ENCODE data around the gene MGA.

The MGA gene

DNA sequence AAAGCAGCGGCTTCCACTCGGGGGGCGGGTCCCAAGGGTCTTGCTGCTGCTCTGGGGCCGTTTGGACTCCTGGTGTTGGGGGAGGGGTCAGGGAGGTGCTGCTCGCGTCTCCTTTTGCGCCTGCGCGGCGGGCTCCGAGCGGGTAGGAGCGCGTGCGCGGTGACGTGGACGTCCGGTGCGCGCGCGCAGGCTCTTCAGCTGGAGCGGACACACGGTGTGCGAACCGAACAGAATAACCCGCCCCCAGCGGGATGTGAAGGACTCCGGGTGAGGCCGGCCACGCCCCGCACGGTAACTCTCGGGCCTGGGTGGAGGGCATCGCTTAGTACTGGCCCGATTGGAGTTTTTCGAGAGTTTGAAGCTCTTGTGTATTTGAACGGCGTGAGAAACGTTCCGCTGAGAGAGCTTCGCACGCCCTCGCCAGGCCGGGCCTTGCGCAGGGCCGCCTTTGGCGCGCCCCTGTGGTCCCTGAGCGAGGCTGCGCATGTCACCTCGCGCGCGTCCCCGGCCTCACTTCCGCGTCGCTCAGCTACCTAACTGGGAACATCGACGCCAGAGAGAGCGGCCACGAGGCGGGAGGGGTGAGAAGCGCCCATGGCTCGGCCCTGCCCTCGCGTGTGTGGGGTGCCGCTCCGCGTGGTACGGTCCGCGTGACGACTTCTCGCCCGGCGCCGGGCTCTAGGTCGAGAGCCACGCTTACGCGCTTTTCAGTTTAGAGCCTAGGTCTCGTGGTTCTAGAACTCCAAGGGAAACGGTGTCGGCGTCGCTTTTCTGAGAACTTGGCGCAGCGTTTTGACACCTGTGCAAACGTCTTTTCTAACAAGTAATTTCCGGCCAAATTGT lies at the start of gene MGA:
Gene MGA, plus strand, starts transcription at position 171 of the 843 bp plus-strand sequence.
- no peak for DNase-seq

DNA sequence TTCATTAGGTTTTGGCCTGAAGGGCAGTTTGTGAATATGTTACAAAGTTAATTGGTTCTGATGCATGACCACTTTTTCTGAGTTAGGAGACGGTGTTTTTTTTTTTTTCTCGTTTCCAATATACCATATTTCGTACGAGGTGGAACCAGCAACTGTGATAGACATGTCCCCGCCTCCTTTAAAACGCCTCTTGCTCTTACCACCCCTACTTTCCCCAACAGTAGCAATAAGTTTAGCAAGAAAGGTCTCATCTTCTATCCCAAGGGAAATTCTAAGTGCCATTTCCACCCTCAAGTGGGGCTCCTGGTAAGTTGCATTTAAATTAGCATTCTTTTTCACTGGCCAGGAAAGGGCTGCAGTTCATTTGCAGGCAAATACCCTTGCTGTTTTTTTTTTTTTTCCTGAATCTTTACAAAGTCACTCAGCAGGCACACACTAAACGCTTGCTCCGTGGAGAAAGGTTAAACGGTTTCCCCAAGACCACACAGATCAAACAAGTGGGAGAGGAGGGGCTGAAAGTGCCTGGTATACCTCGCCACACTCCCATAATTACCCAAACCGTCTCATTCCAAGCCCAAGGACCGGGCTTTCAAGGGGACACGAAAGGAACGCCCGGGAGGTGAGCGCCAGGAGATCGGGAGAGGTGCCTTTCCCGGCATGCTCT lies 39.5 kb upstream of the MGA start:
- no peak for DNase-seq

DNA sequence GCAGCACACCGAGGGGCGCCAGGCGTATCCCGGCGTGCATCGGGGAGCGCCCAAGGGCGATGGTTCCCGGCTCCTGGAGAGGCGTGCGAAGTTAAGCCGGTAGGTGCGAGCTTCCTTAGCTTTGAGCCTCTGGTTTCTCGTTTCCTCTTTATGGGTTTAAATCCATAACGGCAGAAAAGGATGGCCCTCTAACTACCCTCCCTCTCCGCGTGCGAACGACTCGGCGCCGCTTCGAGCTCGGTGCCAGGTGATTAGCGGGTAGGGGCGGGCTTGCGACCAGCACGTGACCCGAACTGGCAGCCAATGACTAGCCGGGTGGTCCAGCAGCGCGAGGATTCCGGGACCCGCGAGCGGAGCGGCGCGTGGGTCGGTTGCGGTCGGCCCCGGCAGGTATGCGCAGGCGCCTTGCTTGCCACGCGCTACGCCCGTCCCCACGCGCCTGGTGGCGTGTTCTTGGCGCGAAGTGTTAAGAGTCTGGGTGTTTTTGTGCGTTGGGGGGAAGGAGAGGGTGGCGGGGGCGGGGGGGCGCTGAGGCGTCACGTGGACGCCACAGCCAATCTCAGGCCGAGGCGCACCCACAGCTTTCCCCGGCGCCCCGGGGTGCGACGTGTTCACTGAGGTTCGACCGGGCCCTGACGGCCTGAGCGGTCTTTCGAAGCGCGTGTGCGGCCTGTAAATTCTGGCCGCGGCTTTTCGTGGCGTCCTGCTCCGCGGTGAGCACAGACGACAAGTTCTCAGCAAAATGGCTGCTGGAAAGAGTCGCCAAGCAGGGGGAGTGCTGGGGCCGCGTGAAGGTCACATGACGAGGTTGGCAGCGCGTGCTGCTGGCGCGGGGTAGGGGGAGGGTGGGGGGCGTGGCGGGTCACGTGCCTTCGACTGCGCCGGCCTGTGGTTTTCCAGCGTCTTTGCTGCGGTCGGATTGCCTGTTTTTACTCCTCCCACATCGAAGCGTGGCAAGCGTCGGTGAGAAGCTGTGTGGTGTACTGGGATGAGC lies 38.7 kb upstream of the MGA start:
- DNase-seq, result peak; percentile 91 to 93

DNA sequence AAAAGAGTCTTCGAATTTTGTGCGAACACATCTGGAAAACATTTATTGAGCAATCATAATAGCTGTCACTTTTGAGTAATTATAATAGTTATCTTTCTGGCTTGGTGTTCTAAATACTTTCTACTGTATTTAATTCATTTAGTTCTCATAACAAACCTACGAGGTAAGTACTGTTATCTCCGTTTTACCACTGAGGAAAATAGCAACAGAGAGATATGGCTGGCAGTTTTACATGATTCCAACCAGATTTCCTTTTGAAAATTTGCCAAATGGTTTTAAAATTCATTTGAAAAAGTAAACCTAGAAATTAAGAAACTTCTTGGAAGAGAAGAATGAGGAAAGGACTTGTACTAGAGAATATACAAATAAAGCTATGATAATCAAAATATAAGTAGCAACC lies 37.3 kb upstream of the MGA start:
- no peak for DNase-seq

DNA sequence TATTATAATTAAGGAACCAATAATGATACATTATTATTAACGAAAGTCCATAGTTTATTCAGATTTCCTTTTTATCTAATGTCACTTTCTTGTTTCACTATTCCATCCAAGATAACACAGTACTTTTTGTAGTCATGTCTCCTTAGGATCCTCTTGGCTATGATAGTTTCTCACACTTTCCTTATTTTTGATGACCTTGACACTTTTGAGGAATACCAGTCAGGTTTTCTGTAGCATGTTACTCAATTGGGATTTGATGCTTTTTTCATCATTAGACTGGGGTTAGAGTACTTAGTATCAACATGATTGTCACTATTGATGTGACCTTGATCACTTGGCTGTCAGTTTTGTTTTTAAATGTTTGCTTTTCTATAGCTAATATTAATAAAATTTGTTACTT lies 33.0 kb upstream of the MGA start:
- DNase-seq, result no peak

DNA sequence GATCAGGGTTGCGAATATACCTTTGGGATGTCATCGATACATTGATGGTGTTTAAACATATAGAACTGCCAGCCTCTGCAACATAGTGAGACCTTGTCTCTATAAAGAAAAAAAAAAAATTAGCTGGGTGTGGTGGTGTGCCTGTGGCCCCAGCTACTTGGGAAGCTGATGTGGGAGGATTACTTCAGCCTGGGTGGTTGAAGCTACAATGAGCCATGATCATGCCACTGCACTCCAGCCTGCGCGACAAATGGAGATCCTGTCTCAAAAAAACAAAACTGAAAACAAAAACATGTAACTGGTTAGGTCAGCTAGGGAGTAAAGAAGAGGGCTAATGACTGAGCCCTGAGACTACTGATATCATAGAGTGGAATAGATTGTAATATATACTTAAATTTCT lies 30.7 kb upstream of the MGA start:
- DNase-seq, result no peak

DNA sequence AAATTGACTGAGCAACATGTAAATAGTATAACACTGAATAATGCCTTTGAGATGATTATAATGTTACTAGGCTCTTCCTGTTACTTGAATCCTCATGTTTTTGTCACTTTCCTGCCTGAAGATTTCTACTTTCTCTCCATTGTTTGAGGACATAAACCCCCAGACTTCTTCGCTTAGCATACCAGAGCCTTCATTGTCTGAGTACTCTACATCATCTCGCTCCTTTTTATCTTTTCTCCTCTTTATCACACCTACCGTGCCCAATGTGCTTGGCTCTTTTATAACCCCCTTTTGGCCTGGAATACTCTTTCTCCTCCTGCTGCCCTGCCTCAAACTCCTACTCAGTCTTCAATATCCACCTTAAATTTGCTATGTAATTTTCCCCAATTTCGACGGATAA lies 30.3 kb upstream of the MGA start:
- no peak for DNase-seq

- no peak for DNase-seq
These were observed 29.5 kb upstream of the MGA start for GRCh38 chr15:41630616-41631217.

GRCh38 chr15:41631880-41632470 lies 28.2 kb upstream of the MGA start:
- no peak for DNase-seq

DNA sequence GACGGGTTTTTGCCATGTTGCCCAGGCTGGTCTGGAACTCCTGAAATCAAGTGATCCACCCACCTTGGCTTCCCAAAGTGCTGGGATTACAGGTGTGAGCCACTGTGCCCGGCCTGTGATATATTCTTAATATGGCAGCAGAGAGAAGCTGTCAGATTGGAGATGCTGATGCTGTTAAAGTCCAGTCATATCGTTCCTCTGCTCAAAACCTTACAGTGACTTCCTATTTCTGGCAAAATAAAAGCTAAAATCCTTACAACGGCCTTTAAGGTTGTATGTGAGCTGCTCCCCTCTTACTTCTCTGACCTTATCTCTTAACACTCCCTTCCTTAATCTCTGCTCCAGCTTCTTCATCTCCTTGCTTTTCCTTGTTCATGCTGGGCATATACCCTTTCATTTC lies 26.6 kb upstream of the MGA start:
- no peak for DNase-seq

DNA sequence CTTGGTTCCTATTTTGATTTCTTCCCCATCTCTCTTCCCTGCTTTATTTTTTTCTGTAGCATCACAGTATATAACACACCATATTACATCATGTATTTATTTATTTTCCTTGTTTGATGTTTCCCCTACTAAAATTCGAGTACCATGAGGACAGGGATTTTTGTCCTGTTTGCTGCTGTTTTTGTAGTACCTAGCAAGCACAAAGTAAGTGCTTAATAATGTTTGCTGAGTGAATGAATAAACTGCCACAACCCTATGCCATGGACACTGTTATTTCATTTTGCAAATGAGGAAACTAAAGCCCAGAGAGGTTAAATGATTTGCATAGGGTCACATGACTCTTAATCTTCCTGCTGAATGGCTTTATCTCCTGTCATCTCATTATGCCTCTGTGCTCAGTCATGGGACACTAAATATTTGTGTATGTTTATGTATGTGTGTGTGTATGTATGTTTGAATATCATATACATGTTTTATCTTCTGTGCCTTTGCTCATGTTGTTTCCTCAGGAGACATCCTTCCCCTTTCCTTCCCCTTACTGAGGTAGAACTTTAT lies 26.1 kb upstream of the MGA start:
- no peak for DNase-seq

GRCh38 chr15:41637086-41637485 lies 23.1 kb upstream of the MGA start:
- no peak for DNase-seq

DNA sequence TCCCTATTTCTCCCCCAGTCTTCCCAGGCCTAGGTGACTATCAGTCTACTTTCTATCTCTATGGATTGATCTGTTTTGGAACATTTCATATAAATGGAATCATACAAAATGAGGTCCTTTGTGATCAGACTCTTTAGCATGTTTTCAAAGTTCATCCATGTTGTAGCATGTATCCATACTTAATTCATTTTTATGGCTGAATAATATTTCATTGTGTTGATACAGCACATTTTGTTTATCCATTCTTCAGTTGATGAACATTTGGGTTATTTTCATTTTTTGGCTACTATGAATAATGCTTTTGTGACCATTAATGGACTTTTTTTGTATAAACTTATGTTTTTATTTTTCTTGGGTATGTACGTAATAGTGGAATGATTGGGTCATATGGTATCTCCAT lies 19.2 kb upstream of the MGA start:
- DNase-seq, result no peak

DNA sequence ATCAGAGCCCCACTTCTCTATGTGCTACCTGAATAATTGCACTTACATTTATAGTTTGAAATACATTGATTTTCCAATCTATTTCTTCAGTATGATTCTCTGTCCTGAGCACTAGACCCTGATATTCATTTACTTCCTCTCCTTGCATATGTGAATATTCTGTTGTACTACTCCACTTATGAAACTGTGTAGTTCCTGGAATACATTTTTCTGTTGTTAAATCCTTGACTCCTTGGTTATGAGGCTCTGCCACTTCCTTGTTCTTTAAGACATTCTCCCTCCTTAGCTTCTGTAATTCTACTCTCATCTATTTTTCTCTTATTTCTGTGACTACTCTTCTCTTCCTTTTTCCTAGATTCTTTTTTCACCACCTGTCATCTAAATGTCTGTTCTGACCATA lies 12.9 kb upstream of the MGA start:
- no peak for DNase-seq

DNA sequence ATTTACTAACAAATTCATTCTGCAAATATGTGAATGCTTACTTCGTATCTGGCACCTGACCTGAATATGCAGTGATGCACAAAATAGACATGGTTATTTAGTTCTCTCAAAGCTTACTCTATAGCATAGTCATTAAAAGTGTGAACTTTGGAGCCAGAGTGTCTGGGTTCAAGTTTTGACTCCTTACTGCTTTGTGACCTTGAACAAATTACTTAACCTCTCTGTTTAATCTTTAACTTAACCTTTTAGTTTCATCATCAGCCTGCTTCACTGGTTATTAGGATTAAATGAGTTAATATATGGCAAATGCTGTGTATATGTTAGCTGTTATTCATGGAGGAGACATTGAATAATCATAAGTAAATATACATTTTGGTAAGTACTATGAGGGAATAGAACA lies 12.1 kb upstream of the MGA start:
- DNase-seq, result no peak

- DNase-seq, result no peak
These were observed 11.4 kb upstream of the MGA start for GRCh38 chr15:41648770-41649169.

- no peak for DNase-seq
These were observed 9.4 kb upstream of the MGA start for GRCh38 chr15:41650806-41651205.

DNA sequence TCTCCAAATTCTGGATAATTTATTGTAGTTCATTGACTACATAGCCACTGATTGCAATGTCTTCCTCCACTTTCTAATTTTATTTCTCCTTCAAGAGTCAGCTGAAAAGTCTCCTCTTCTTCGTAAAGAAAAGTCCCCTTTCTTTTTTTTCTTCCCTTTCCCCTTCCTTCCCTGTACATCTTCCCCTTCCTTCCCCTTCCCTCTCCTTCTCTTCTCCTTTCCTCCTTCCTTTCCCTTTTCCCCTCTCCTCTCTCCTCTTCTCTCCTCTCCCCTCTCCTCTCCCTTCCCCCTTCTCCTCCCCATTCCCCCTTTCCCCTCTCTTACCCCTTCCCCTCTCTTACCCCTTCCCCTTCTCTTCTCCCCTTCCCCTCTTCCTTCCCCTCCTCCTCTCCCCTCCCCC lies 8.8 kb upstream of the MGA start:
- no peak for DNase-seq

DNA sequence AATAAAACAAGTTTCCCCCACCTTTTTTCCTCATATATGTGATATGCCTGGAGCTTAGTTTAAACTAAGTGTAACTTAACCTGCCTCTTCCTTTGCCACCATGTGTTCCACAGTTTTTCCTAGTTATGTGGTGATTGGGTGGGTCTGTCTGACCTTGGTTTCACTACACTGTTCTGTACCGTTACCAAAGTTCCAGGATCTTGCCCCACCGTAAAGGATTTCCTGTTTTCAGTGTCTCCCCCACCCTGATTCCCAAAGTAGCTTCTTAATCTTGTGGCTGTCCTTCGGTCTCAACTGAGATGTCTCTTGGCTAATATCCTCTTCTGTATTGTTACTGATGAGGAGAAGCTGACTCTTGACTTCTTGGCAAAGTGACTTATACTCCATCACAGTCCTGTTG lies 6.4 kb upstream of the MGA start:
- no peak for DNase-seq

- DNase-seq, result no peak
These were observed 4.5 kb upstream of the MGA start for GRCh38 chr15:41655716-41656115.

DNA sequence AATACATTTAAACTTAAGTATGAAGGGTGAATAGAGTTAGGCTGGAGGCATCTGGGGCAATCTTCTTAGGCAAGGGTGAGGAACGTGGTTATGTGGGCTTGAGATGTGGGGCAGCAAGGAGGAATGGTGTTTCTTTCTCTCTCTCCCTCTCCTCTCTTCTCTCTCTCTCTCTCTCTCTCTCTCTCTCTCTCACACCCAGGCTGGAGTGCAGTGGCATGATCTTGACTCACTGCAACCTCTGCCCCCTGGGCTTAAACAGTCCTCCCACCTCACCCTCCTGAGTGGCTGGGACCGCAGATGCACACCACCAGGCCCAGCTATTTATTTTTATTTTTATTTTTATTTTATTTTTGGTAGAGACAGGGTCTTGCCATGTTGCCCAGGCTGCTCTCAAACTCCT lies 4.0 kb upstream of the MGA start:
- DNase-seq, result no peak

GRCh38 chr15:41658689-41659088 lies 1.5 kb upstream of the MGA start:
- DNase-seq, result no peak
